GM18499 (cell line): Measurements from ENCODE around the gene WDR93.

Experiments used
- ATAC-seq: cut with Tn5 transposase; IDR thresholded peaks from one replicate; pipeline ENCODE4 v1.9.1; 2021; ENCODE audit warnings: moderate number of reproducible peaks; ENCODE audit not compliant: insufficient read depth, unreplicated experiment

Gene WDR93

DNA sequence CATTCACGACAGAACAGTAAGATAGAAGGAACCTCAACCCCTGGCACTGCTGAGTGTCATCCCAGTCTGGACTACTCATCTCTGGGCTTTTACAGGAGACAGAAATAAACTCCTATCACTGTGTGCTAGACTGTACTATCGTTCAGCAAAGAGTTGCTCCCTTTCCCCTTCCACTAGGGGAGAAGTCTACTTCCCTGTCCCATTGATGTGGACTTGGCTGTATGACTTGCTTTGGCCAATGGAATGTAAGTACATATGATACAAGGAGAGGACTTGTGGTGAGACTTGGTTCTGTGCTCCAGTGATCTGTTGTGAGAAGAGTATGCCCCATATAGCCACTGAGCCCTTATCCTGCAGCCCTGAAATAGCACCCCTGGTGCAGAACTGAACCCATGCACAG, 30.1 kb upstream of the WDR93 start:
- no peak for ATAC-seq

DNA sequence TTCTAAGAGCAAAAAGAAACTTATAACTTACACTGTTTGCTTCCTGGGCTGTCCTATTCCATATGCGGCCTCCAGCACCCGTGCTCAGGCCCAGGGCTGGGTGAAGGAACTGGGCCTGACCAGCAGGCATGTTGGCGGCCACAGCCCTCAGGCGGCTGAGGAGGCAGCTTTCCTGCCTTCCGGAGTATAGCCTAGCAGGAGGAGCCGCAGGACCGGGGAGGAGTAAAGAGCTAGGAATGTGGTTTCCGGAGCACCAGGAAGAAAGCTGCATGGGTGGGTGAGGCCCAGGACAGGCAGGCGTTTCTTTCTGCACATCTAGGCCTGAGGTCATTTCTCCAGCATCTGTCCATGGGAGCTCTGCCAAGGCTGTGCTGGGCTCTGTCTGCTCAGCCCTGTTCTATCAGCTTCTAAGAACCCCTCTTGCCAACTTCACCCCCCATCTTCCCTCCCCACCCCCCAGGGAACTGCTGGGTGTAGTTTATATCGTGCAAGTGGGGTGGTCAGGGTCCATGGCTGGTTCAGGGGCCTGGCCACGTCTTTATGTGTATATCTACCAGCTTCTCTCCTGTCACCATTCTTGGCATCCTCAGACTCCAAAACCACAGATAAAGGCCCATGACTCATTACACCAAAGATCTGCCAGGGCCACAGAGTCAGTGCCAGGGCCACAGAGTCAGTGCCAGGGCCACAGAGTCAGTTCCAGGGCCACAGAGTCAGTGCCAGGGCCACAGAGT, 27.6 kb upstream of the WDR93 start:
- no peak for ATAC-seq

DNA sequence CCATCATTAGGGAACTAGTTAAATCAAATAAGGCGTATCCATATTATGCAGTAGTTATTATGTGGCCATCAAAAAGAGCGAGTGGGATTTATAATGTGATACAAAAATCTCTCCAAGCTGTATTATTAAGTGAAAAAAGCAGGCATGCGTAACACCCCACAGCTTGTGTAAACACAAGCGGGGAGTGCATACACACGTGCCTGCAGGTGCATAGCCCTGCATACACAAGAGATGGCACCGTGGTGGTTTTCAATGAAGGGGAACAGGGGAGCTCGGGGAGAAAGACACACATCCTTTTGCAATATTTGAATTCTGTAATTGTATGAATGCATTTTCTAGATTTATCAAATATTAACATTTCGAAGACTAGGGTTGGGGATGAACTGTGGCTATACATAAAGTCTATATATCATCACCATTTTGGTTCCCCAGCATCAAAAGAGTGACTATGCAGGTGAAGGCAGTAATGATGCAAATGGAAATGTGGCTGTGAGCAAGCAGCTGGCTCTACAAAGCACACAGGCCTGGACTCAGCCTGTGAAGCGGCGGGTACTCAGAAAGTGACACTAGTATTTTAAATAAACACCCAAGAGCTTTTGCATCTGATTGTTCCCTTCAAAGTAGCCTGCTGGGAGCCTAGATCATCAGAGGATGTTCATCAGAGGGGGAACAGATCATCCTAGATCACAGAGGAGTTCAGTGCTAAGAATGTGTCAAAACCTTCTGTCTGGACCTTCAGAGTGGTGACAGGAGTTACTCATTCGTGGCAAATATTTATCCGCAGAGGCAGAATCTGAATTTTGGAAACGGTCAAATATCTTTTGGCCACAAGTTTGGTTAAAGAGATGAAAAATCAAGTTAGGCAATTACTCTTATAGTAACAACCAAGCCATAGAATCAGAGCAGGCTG, 25.9 kb upstream of the WDR93 start:
- ATAC-seq: no peak

DNA sequence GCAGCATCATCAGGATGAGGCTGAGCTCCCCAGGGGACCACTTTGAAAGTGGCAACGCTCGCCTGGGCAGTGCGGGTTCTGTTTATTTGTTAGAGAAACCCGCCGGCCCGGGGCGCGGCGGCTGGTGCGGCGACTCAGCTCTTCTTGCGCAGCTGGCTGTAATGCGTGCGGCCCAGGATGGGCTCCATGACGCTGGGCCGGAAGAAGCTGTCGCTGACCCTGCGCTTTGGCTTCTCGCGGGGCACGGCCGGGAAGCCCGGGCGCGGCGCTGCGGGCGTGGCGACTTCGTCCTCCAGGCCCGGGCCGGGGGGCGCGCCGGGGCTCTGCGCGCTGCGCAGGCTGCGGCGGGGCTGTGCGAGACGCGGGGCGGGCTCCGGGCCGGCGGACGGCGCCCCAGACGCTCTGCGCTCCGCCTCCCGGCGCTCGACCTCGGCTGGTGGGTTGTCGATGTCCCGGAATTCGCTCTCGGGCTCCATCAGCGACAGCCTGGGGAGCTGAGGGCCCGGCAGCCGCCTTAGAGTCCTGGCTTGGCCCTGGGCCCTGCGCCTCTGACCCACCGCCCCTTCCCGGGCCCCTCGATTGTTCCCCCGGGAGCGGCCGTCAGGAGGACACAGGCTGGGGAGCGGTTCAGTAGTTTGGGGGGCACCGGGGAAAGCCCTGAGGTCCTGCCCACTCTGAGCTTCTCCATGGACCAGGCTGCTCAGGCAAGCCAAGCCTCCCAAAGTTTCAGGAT, 25.0 kb upstream of the WDR93 start:
- ATAC-seq: no peak

DNA sequence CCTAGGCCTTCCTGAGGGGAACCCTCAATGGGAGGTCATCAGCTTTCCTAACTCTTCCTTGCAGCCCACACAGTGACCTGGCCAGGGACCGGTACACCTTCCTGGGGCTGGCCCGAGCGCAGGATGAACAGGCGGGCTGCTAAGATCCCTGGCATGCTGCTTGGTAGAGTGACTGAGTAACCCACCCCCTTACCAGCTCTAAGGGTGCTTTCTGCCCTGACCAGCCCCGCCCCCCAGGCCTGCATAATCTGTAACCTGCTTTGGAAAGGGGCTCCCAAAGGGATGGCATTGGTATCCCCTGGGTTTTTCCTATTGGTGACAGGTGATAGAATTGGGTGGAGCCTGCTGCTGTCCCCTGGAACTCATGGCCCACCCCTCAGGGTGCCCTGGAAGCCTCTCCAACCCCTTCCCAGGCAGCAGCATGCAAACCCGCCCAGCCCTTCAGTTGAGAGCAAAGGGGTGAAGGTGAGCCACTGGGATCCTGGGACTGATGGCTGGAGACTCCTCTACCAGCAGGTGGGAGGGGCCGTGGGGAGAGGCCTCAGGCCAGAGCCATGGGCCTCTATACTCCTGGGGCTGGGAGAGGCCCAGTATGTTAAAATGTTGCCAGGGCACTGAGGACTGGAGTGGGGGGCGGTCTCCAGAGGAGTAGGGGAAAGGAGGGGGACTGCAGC, 24.3 kb upstream of the WDR93 start:
- no peak for ATAC-seq

DNA sequence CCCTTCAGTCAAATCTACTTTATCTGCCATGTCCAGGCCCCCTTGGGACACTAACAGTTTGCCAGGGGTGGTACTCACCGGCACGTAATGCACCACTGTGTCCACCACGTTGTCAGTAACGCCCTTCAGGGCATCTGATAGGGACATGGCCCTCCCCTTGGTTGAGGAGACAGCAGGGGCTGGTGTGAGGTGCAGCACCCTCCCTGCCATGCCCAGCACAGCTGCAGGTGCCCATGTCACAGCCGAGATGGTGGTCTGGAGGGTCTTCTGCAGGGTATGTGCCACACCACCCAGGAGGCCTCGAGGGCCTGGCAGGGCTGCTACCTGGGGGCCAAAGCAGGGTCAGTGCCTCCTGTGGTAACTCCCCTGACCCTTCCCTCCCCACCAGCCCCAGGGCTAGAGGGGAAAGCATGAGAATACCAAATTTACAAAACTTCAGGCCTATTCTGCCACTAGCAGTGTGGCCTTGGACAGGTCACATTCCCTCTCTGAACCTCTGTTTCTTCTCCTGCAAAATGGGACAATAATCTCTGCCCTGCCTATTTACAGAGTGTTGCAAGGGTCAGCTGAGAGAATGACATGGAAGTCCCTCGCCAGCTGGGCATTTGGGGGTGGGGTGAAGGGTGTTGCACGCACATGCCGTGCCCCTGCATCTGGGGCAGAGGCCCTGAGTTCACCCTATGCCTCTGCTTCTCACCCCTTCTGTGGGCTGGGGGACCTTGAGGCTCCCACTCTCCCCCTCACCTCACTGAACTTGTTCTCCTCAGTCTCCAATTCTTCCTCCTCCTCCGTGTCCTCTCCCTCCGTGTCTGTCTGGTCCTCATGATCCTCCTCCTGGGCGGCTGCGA, 23.5 kb upstream of the WDR93 start:
- no peak for ATAC-seq

DNA sequence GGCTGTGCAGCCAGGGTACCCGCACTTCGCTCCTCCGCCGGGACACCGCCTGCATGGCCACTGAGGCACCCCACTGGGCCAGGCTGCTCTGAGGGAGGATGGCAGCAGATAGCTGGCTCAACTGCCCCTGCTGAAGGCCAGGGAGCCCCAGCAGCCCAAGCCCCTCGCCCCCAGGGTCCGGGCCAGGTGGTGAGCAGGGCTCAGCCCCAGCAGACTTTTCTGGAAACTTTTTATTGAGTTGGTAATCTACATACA, 23.0 kb upstream of the WDR93 start:
- ATAC-seq: no peak

DNA sequence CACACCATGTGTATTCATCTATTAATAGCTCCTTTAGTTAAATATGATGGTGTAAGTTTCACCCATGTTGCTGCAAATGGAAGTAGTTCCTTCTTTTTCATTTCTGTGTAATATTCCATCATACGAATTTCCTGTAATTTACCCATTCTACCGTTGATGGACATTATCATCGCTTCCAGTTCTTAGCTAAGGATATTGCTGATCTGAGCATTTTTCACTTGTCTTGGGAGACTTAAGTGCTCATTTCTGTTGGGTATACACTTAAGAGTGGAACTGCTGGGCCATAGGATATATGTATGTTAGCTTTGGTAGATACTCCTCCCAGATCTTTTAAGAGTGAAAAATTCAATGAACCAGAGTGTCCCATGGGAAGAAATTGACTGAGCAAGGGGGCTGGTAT, 22.4 kb upstream of the WDR93 start:
- ATAC-seq: no peak

DNA sequence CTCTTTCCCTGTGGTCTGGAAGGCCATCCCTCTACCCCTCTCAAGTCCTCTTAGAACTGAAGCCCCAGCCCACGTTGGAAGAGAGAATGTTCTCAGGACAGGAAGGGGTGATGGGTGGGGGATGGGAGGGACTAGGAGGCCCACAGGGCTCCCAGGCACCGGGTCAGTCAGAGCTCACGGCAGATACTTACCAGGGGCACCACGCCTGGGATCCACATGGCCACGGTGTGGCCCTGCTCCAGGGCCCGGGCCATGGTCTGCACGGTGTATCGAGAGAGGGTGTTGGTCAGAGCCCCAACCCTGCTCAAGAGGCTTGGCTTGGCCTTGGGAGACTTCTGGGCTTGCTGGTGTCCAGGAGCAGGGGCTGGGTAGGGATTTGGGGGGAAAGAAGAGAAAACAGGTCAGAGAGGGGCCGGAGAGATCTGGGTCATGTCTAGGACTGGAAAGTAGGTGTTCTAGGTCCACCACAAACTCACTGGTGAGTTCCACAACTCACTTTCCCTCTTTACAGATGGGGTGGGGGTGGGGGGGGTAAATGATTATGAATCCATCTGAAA, 21.2 kb upstream of the WDR93 start:
- no peak for ATAC-seq

DNA sequence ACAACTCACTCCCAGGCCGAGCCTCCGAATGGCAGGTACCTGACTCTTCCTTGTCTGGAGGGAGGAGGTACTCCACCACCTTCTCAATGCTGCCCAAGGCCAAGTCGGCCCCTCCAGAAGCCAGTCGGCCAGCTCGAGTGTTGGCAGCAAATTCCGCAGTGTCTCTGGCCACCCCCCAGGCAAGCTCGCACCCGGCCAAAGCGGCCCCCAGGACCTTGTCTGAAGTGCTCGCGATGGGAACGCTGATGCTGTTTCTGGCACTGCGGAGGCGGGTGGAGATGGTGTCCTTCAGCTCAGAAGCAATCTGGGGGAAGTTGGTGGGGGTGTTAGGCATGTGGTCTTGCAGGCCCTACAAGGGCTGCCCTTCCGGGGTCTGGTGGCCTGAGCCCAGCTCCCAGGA, 20.7 kb upstream of the WDR93 start:
- ATAC-seq: no peak

DNA sequence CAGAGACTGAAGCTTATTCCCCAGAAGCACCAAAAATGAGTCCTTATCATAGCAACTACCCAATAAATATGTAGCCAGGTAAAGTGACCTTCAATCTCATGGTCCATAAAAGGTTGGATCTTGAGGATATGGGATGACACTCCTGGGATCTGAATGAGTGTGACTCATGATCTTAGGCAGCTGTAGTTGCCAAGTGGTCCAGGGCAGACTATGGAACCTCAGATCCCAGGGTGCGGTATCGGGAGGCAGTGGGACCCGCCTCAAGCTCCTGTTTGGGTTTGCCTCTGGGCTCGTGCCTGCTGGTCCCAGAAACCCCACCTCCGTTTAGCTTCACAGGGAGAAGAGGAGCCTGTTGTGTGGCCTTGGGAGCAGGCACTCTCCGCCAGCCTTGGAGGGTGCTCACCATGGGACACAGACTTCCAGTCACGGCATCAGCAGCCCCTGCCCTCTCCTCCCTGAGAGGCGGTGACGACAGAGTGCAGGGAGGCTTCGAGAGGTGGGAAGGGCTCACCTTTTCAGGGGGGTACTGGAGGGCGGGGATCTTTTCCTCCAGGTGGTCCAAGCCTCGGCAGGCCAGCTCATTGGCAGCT, 19.5 kb upstream of the WDR93 start:
- no peak for ATAC-seq

DNA sequence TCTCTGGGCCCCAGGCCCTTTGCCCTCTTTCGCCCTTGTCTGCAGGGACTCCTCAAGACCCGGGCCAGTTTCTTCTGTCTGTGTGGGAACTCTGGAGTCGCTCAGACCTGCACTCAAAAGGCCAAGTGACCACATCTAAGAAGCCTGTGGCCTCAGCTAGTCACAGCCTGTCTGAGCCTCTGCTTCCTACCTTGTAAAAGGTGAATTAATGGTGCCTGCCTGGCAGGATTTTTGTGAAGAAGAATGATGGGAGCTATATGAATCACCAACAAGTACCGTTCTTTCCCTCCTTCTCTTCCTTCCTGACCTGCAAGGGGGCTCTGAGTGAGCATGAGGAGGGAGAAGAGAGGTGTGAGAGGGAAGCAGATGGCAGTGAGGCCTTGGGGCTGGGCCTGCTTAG, 18.9 kb upstream of the WDR93 start:
- no peak for ATAC-seq

DNA sequence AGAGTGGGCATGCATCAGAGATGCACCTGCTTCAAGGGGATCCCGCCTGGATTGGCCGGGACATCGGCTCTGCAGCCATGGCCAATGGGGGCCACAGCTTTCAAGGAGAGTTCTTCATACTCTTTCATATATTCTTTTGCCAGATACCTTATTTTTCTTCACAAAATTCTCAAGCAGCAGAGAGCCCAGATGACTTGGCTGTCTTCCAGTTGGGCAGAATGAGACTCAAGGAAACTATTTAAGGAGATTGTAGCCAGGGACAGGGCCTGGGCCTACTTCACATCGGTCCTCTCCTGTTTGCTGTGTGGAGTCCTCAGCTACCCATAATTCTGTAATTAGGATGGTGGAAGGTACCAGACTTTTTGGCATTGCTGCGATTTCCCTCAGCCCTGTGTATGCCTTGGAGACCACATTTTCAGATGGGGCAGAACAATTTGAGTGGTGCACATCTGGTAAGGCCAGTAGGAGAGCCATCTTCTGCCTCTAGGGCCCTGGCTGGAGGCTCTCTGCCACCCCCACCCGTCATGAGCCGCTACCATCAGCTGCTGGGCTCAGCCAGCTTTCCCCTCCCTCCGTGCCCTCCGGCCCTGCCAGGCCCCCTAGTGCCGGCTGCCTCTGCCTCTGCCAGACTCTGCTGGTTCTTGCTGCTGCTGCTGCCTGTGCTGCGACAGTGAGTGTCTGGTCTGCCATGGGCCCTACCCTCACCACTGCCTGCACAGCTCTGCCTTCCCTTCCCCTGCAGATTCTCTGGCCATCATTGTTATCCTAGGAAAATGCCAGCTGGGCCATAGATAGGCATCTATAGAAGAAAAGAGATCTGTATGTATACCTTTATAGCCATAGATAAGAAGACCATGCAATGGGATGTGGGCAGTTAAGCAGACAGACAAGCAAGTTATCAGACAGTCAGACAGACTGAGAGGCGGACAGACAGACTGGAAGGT, 18.1 kb upstream of the WDR93 start:
- no peak for ATAC-seq

DNA sequence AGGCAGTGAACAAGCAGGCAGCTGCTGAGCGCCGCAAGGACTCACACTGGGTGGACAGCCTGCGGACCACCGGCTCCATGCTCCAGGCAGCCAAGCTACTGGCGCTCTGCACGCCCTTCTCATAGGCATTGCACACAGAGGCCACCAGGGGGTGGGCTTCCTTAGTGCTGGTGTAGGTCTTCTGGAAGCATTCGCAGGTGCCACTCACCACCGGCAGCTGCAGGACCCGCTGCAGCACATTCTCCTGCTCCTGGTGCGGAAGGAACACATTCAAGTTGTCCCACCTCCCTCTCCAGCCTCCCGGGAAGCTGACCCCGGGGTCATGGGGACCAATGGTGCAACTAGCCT, 17.5 kb upstream of the WDR93 start:
- ATAC-seq: no peak

DNA sequence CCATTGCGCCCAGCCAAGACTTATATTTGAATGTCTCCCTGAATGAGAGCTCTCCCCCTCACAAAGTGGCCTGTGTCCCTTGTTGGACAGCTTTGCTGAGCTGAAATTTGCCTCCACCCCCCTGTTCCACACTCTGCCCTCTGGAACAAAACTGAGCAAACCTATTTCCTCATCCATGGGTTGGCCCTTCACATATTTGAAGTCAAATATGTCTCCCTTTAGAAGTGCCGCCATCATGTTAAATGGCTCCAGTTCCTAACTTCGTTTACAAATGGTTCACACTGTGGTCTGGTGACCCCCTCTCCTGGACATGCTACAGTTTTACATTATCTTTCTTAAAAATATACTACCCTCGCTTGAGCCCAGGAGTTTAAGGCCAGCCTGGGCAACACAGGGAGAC, 16.1 kb upstream of the WDR93 start:
- no peak for ATAC-seq

DNA sequence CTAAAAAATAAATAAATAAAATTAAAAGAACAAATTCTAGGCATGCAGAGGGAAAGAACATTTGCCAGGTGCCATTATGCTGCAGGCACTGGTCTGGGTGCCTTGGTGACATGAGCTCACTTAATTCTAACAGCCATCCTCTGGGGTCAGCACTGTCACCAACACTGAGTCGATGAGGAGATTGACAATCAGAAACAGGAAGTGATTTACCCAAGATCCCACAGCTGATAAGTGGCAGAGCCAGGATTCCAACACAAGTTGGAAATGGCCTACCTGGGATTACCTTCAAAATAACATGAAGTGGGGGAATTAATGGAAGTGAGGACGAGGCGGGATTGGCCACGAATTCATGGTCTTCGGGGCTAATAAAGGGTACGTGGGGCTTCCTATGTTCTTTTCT, 15.0 kb upstream of the WDR93 start:
- no peak for ATAC-seq

DNA sequence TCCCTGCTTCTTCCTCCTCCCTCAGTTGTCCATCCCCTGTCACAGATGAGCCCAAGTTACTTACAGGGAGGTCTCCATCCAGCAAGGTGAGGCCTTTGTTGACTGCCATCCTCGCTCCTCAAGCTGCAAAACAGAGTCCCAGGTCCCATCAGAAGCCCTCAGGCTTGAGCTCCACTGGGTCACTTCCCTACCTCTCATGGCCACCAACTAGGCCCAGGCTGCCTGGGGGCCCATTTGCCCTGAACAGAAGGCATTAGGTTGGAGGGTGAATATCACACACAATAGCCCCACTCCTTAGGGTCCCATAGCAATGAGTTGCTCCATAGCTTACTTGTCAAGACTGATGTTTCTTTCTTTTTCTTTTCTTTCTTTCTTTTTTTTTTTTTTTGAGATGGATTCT, 13.2 kb upstream of the WDR93 start:
- no peak for ATAC-seq

DNA sequence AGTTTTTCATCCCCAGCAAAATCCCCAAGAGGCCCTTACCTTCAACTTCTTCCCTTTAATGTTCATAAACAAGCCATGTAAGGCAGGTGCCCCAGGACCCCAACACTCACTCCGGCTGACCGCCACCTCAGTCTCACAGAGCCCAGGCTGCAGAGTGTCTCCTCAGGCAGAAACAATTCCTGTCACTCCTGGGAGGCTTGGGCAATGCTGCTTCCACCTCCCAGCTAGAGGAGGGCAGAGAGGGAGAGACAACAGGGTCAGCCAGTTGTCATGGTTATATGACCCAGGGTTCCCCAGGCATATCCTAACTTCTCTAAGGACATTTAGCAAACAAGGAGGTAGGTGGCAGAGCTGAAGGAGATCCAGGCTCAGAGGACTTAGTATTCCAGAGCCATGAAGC, 11.4 kb upstream of the WDR93 start, which contains the start of gene PLIN1:
PLIN1 (minus strand) TSS at position 156 of the 400 bp plus-strand sequence. CDS start 1,878 bp downstream, outside the sequence.
- no peak for ATAC-seq
